ENCODE data around the gene UNC79.

DNA sequence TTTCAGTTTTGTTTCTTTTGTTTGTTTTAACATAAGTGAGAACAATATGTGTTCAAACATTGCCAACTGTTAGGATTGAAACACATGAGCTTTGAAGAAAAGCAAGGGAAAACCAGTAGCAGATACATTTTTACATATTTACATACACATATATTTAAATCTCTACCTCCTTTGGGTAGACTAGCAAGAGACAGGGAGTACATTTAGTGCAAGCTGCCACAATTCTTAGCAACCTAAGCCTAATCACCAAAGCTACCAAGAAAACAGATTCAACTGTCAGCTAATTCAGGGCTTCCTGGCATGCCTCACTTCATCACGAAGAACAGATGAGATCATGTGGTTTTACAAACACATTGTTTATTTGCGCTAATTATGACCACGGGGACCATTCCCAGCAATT lies 214.5 kb downstream of the UNC79 start:
- TF ChIP-seq, protein P1, sequence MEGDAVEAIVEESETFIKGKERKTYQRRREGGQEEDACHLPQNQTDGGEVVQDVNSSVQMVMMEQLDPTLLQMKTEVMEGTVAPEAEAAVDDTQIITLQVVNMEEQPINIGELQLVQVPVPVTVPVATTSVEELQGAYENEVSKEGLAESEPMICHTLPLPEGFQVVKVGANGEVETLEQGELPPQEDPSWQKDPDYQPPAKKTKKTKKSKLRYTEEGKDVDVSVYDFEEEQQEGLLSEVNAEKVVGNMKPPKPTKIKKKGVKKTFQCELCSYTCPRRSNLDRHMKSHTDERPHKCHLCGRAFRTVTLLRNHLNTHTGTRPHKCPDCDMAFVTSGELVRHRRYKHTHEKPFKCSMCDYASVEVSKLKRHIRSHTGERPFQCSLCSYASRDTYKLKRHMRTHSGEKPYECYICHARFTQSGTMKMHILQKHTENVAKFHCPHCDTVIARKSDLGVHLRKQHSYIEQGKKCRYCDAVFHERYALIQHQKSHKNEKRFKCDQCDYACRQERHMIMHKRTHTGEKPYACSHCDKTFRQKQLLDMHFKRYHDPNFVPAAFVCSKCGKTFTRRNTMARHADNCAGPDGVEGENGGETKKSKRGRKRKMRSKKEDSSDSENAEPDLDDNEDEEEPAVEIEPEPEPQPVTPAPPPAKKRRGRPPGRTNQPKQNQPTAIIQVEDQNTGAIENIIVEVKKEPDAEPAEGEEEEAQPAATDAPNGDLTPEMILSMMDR (conservative IDR thresholded peaks at IDR 0.05; ENCODE audit: low read depth, low read length) = no peak
- TF ChIP-seq EZH2 (IDR thresholded peaks at IDR 0.05; ENCODE audit: low read length, unreplicated experiment) (no peak), EZH2phosphoT487 (IDR thresholded peaks at IDR 0.05; ENCODE audit: borderline replicate concordance, low read length) (no peak)

All from PC-3 (cell line).